IMR-90 (cell line): Measurements from ENCODE around the gene TPI1. TPM values are rescaled to one million over a fixed set of nuclear protein-coding genes. Genes with fewer than 3 reads are reported as not detected.

Source experiments
- ATAC-seq: fragments of 200-7000 bp; cut with Tn5 transposase; 2 replicates; pipeline ENCODE4 v1.9.1; 2020; ENCODE audit warnings: low read depth, mild to moderate bottlenecking, moderate library complexity
- BruUV-seq: library from RNA; stranded (reverse); fragments of 400-500 nt; replicated peaks from 2 replicates; lab custom pipeline; 2021; lab: Mats Ljungman, UMichigan
- CTCF ChIA-PET: fragments of 300-600 bp; formaldehyde crosslinking; extraction: SDS; loops from one replicate; lab custom pipeline; 2021; ENCODE audit warnings: antibody characterized with exemption; lab: Yijun Ruan, JAX
- POLR2A ChIA-PET: fragments of 300-600 bp; sonication (Branson Sonifier 250); formaldehyde crosslinking; loops from one replicate; lab custom pipeline; 2022; ENCODE audit warnings: antibody characterized with exemption; ENCODE audit not compliant: unreplicated experiment; lab: Charles Lee
- DNase-seq: peaks from one replicate; pipeline ENCODE4 v3.0.0; 2013
- H2AFZ ChIP-seq: replicated peaks from 2 replicates; pipeline ENCODE3; 2013; ENCODE audit warnings: low read length, mild to moderate bottlenecking; ENCODE audit not compliant: poor library complexity
- H2AK5ac ChIP-seq: 2 replicates; pipeline ENCODE4 v1.6.1; 2013; ENCODE audit warnings: low read depth, low read length, inconsistent platforms
- H2AK9ac ChIP-seq: replicated peaks from 2 replicates; pipeline ENCODE3; 2013; ENCODE audit warnings: mild to moderate bottlenecking, low read depth, low read length, moderate library complexity; ENCODE audit not compliant: poor library complexity
- H2BK120ac ChIP-seq: 2 replicates; pipeline ENCODE4 v1.6.1; 2013; ENCODE audit warnings: low read depth, low read length, inconsistent platforms
- H2BK15ac ChIP-seq: 3 replicates; pipeline ENCODE4 v1.6.1; 2013; ENCODE audit warnings: low read depth, low read length, inconsistent platforms
- H2BK20ac ChIP-seq: 2 replicates; pipeline ENCODE4 v1.6.1; 2013; ENCODE audit warnings: low read depth, mild to moderate bottlenecking, inconsistent platforms, low read length, moderate library complexity
- H2BK5ac ChIP-seq: 2 replicates; pipeline ENCODE4 v1.6.1; 2013; ENCODE audit warnings: mild to moderate bottlenecking, low read depth, low read length, inconsistent platforms; ENCODE audit not compliant: poor library complexity, severe bottlenecking
- H3K14ac ChIP-seq: replicated peaks from 2 replicates; pipeline ENCODE4 v1.6.1; 2013; ENCODE audit warnings: low read depth, low read length, inconsistent platforms
- H3K18ac ChIP-seq: 2 replicates; pipeline ENCODE4 v1.6.1; 2013; ENCODE audit warnings: low read depth, low read length, control low read depth
- H3K23ac ChIP-seq: 2 replicates; pipeline ENCODE4 v1.6.1; 2013; ENCODE audit warnings: low read depth, low read length, inconsistent platforms
- H3K27ac ChIP-seq: 2 replicates; pipeline ENCODE4 v1.5.1; 2013; ENCODE audit warnings: mild to moderate bottlenecking, control low read depth, low read length; ENCODE audit not compliant: insufficient read depth
- H3K27me3 ChIP-seq: 2 replicates; pipeline ENCODE4 v1.6.1; 2013; ENCODE audit warnings: low read length; ENCODE audit not compliant: control insufficient read depth, insufficient read depth
- H3K36me3 ChIP-seq: 2 replicates; pipeline ENCODE4 v1.6.1; 2013; ENCODE audit warnings: low read length, mixed read lengths; ENCODE audit not compliant: control insufficient read depth, insufficient read depth
- H3K4ac ChIP-seq: 2 replicates; pipeline ENCODE4 v1.6.1; 2013; ENCODE audit warnings: low read depth, low read length, inconsistent platforms
- H3K4me1 ChIP-seq: 2 replicates; pipeline ENCODE4 v1.6.1; 2013; ENCODE audit warnings: low read length, mixed read lengths; ENCODE audit not compliant: control insufficient read depth, insufficient read depth
- H3K4me2 ChIP-seq: 2 replicates; pipeline ENCODE4 v1.6.1; 2013; ENCODE audit warnings: low read depth, mild to moderate bottlenecking, control low read depth, low read length, moderate library complexity
- H3K4me3 ChIP-seq: 2 replicates; pipeline ENCODE4 v1.5.1; 2013; ENCODE audit warnings: low read depth, mild to moderate bottlenecking, control low read depth, low read length, moderate library complexity; ENCODE audit not compliant: insufficient read depth
- H3K56ac ChIP-seq: 2 replicates; pipeline ENCODE4 v1.6.1; 2013; ENCODE audit warnings: low read length, inconsistent platforms; ENCODE audit not compliant: insufficient read depth; ENCODE audit errors: extremely low read depth
- H3K79me1 ChIP-seq, 2 experiments: 2 replicates each; pipeline ENCODE4 v1.6.1; 2013; ENCODE audit warnings: low read length in 2 of 2, inconsistent platforms in 1 of 2, low read depth in 1 of 2
- H3K9ac ChIP-seq: 2 replicates; pipeline ENCODE4 v1.6.1; 2013; ENCODE audit warnings: low read depth, low read length, control low read depth
- H3K9me1 ChIP-seq: 2 replicates; pipeline ENCODE4 v1.6.1; 2013; ENCODE audit warnings: low read length, inconsistent platforms; ENCODE audit not compliant: insufficient read depth
- H3K9me3 ChIP-seq: 2 replicates; pipeline ENCODE4 v1.6.1; 2013; ENCODE audit warnings: low read length; ENCODE audit not compliant: control insufficient read depth, insufficient read depth
- H4K20me1 ChIP-seq: 2 replicates; pipeline ENCODE4 v1.6.1; 2013; ENCODE audit warnings: low read length, inconsistent platforms; ENCODE audit not compliant: insufficient read depth
- H4K5ac ChIP-seq: 2 replicates; pipeline ENCODE4 v1.6.1; 2013; ENCODE audit warnings: mild to moderate bottlenecking, low read depth, low read length, control low read depth
- H4K8ac ChIP-seq, 2 experiments: 2 replicates each; pipeline ENCODE4 v1.6.1; 2013; ENCODE audit warnings: low read depth in 2 of 2, low read length in 2 of 2, control low read depth in 1 of 2, inconsistent platforms in 1 of 2
- H4K91ac ChIP-seq: 2 replicates; pipeline ENCODE4 v1.6.1; 2013; ENCODE audit warnings: low read depth, low read length, inconsistent platforms; ENCODE audit not compliant: insufficient read depth
- BHLHE40 ChIP-seq: fragments of 150-350 bp; IDR thresholded peaks from 2 replicates; pipeline ENCODE4 v1.6.1; 2016; ENCODE audit warnings: mild to moderate bottlenecking, low read depth, low read length
- MAZ ChIP-seq: IDR thresholded peaks from 2 replicates; pipeline ENCODE4 v1.6.1; 2012; ENCODE audit warnings: low read depth, mild to moderate bottlenecking, low read length, improper control_type of control experiment, moderate library complexity, borderline replicate concordance
- WGBS, 2 experiments: methylation state at CpG; one replicate each; pipeline versions ENCODE4 v1.1.5 to v1.1.7; 2013; ENCODE audit warnings: missing lambda C conversion rate in 2 of 2; ENCODE audit not compliant: insufficient read length in 1 of 2; ENCODE audit errors: extremely low coverage in 2 of 2; 5-methylcytosine and 5-hydroxymethylcytosine counted together
- dilution Hi-C: fragments of 300-500 bp; cut with HindIII; formaldehyde crosslinking; loops from one replicate; pipeline ENCODE4 v1.14.3; 2018; ENCODE audit warnings: low sequenced_read_pairs; ENCODE audit not compliant: unreplicated experiment
- in situ Hi-C: fragments of 300-500 bp; cut with MboI; formaldehyde crosslinking; loops from 3 replicates; pipeline ENCODE4 v1.14.3; 2019; ENCODE audit warnings: low sequenced_read_pairs, inconsistent platforms, mixed read lengths
- intact Hi-C: fragments of 100-400 bp; cut with micrococcal nuclease; formaldehyde crosslinking; loops from 2 replicates; pipeline ENCODE4 v1.10.0; 2022
- polyA plus RNA-seq, 3 experiments: library from polyadenylated mRNA; depleted of rRNA; stranded (reverse); fragments of >200 nt; gene quantifications; 2 replicates each; pipeline ENCODE4 v1.2.3, GENCODE V29; 2012; ENCODE audit warnings: low replicate concordance in 1 of 3
- total RNA-seq: library from RNA; depleted of rRNA; stranded (reverse); fragments of >200 nt; gene quantifications from 2 replicates; pipeline ENCODE4 v1.2.3, GENCODE V29; 2012
- TF ChIP-seq, protein P1 (sequence below): fragments of 150-350 bp; IDR thresholded peaks from 2 replicates; pipeline ENCODE4 v1.6.1; 2017; ENCODE audit warnings: mild to moderate bottlenecking, antibody characterized with exemption, low read length, low read depth

Gene TPI1
- total and polyA plus RNA-seq, 2 of the 4 experiments (the other 2 are of a cell fraction) = 1,995 to 2,176 TPM

DNA sequence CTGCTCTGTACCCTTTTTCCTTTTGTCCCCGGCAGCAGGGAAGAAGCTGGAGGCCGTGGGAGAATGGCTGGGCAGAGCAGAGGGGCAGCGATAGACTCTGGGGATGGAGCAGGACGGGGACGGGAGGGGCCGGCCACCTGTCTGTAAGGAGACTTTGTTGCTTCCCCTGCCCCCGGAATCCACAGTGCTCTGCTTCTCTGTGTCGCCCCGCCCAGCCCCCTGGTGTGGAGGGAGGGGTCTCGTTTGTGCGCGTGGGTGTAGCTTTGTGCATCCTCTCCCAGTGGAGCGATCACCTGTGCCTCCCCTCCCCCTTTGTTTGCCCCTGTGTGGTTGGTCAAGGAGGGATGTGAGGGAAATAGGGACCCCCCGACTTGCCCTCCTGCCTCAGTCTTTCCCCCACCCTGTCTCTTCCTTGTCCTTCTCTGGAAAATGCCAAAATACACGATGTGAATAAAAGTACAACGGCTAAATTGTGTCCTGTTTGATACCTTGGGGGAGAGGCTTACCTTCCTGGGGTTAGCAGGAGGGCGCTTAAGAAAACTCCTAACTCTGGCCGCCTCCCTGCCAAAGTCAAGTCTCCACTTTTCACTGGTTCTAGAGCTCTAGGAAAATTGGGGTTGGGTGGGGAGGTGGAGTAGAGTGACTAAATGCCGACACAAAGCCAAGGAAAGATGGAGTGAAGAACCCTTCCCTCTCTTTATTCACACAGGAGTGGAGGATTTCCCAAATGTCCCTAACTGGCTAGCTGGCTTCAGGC is 990 bp upstream of the TPI1 start:
- Histone ChIP-seq H2AFZ (peak overlapping the region; percentile 95), H3K14ac (peak overlapping the region; percentile 92), H3K4me2 (peak overlapping the region; percentile 95), H3K56ac (no peak overlapping the region), H2BK20ac (no peak overlapping the region), H3K18ac (no peak overlapping the region), H3K36me3 (peaks cover 58% of the 10 kb centered on the region), H3K9me3 (no peaks in the 10 kb centered on the region), H2AK5ac (peak overlapping the region; percentile 97; the same call in 1 of the 2 replicates), H3K4me3 (no peak overlapping the region), H2BK5ac (peak overlapping the region; percentile 78), H2BK15ac (0 out of 3 replicates have a peak overlapping the region, but pooled peaks have one; percentile 50), H3K4me1 (peaks cover 14% of the 10 kb centered on the region), H3K79me1 (peaks cover 16 to 39% of the 10 kb centered on the region in 2 experiments), H3K27me3 (no peaks in the 10 kb centered on the region), H2AK9ac (peak overlapping the region; percentile 95), H4K8ac (peak overlapping the region; percentile 92 to 93), H4K5ac (peak overlapping the region; percentile 92), H2BK120ac (peak overlapping the region; percentile 65; the same call in 1 of the 2 replicates), H3K4ac (peak overlapping the region; percentile 95; the same call in 1 of the 2 replicates), H3K9ac (peak overlapping the region; percentile 78; the same call in 1 of the 2 replicates), H3K9me1 (0 out of 2 replicates have a peak, but pooled peaks cover 7% of the 10 kb centered on the region), H3K27ac (peak overlapping the region; percentile 75; the same call in 1 of the 2 replicates), H3K23ac (peak overlapping the region; percentile 73), H4K20me1 (peaks cover 38% of the 10 kb centered on the region), H4K91ac (peak overlapping the region; percentile 46; the same call in 1 of the 2 replicates)
- dilution Hi-C loops = no loop called here
- ChIA-PET POLR2A (interaction anchor here (0.6 to 1.9 kb wide), 4 partner anchors 14 to 308 kb away, joined by 3 to 10 read pairs (median 4); partner anchors contain the start of gene USP5), CTCF (no interaction called here)
- in situ Hi-C loops = loop anchor here (5.0 kb wide), 1 partner anchor 96 kb away; no protein-coding TSS in a partner anchor
- no peak for ATAC-seq
- 96% methylated on average over 5 of the region's 19 CpGs; no CpG with 5 or more reads in 1 of the 2 experiments for WGBS, 2 experiments
- BruUV-seq = no TSS peak
- TF ChIP-seq, protein P1, sequence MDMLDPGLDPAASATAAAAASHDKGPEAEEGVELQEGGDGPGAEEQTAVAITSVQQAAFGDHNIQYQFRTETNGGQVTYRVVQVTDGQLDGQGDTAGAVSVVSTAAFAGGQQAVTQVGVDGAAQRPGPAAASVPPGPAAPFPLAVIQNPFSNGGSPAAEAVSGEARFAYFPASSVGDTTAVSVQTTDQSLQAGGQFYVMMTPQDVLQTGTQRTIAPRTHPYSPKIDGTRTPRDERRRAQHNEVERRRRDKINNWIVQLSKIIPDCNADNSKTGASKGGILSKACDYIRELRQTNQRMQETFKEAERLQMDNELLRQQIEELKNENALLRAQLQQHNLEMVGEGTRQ = no peak
- TF ChIP-seq MAZ (no peak), BHLHE40 (no peak)
- intact Hi-C loops = loop anchor here (5.0 kb wide), 1 partner anchor 771 kb away; no protein-coding TSS in a partner anchor
- DNase-seq = no peak
